SK-N-SH (cell line): ENCODE results near the gene DCTN3. TPM values are rescaled to one million over a fixed set of nuclear protein-coding genes. Genes with fewer than 3 reads are reported as not detected.

Experiments used
- CTCF ChIA-PET: fragments of 300-600, 350-600 bp; formaldehyde crosslinking; extraction: SDS; loops from one replicate; lab custom pipeline; 2021; lab: Yijun Ruan, JAX
- POLR2A ChIA-PET: fragments of 350-600 bp; sonication (Branson Sonifier 250); formaldehyde crosslinking; extraction: SDS; loops from one replicate; lab custom pipeline; 2020; ENCODE audit warnings: antibody characterized with exemption, inconsistent platforms; lab: Yijun Ruan, JAX
- DNase-seq: peaks from one replicate; pipeline ENCODE4 v3.0.0; 2012
- H2AFZ ChIP-seq: fragments of 200-600 bp; sonication (generic); 2 replicates; pipeline ENCODE4 v1.8.1; 2016; ENCODE audit warnings: antibody characterized with exemption, mild to moderate bottlenecking, low read depth
- H3F3A ChIP-seq: fragments of 200-600 bp; sonication (generic); replicated peaks from 2 replicates; pipeline ENCODE3; 2016; ENCODE audit warnings: antibody characterized with exemption, mild to moderate bottlenecking; ENCODE audit not compliant: insufficient read depth
- H3K27ac ChIP-seq, 2 experiments: fragments of 200-500 bp in 1 of 2; fragments of 200-600 bp in 1 of 2; sonication (Bioruptor generic) in 1 of 2; sonication (generic), shearing (Covaris generic) in 1 of 2; 2 replicates each; pipeline versions ENCODE4 v1.5.1 to v1.6.1; 2014 to 2016; ENCODE audit warnings: low read depth in 2 of 2, inconsistent platforms in 1 of 2, low read length in 1 of 2, mild to moderate bottlenecking in 1 of 2, mixed read lengths in 1 of 2
- H3K27me3 ChIP-seq: fragments of 200-600 bp; sonication (generic), shearing (Covaris generic); 2 replicates; pipeline ENCODE4 v1.6.1; 2016; ENCODE audit warnings: mixed run types; ENCODE audit not compliant: insufficient read depth
- H3K36me3 ChIP-seq, 2 experiments: fragments of 200-500 bp in 1 of 2; fragments of 200-600 bp in 1 of 2; sonication (Bioruptor generic) in 1 of 2; sonication (generic) in 1 of 2; replicated peaks in 1 of 2; 2 replicates each; pipeline versions ENCODE3 to v1.5.1; 2014 to 2016; ENCODE audit warnings: low read length in 1 of 2, mild to moderate bottlenecking in 1 of 2; ENCODE audit not compliant: insufficient read depth in 2 of 2, control insufficient read depth in 1 of 2
- H3K4me1 ChIP-seq, 2 experiments: fragments of 200-500 bp in 1 of 2; fragments of 200-600 bp in 1 of 2; sonication (Bioruptor generic) in 1 of 2; sonication (generic), shearing (Covaris generic) in 1 of 2; 2 replicates each; pipeline versions ENCODE4 v1.5.1 to v1.6.1; 2014 to 2016; ENCODE audit warnings: low read depth in 1 of 2, low read length in 1 of 2, mixed run types in 1 of 2; ENCODE audit not compliant: insufficient read depth in 2 of 2, control insufficient read depth in 1 of 2
- H3K4me2 ChIP-seq: fragments of 200-600 bp; sonication (generic), shearing (Covaris generic); 2 replicates; pipeline ENCODE4 v1.6.1; 2017; ENCODE audit warnings: mixed run types
- H3K4me3 ChIP-seq, 2 experiments: fragments of 200-500 bp in 1 of 2; fragments of 200-600 bp in 1 of 2; sonication (Bioruptor generic) in 1 of 2; sonication (generic), shearing (Covaris generic) in 1 of 2; 2 replicates each; pipeline versions ENCODE4 v1.5.1 to v1.8.1; 2014 to 2016; ENCODE audit warnings: low read depth in 2 of 2, inconsistent platforms in 1 of 2, low read length in 1 of 2, mild to moderate bottlenecking in 1 of 2, mixed read lengths in 1 of 2, moderate library complexity in 1 of 2
- H3K79me2 ChIP-seq: fragments of 200-600 bp; sonication (generic); 2 replicates; pipeline ENCODE4 v1.8.1; 2017; ENCODE audit warnings: mild to moderate bottlenecking; ENCODE audit not compliant: insufficient read depth
- H3K9ac ChIP-seq: fragments of 200-600 bp; sonication (generic); 2 replicates; pipeline ENCODE4 v1.6.1; 2017; ENCODE audit warnings: mixed run types
- H3K9me2 ChIP-seq: fragments of 200-600 bp; sonication (generic); 2 replicates; pipeline ENCODE4 v1.6.1; 2017; ENCODE audit warnings: mixed run types
- H3K9me3 ChIP-seq: fragments of 200-600 bp; sonication (generic); 2 replicates; pipeline ENCODE4 v1.6.1; 2017; ENCODE audit warnings: mixed run types, mild to moderate bottlenecking, moderate library complexity
- H4K20me1 ChIP-seq: fragments of 200-600 bp; sonication (generic); 2 replicates; pipeline ENCODE4 v1.6.1; 2017; ENCODE audit warnings: mild to moderate bottlenecking, mixed run types; ENCODE audit not compliant: insufficient read depth
- CHD2 ChIP-seq: fragments of 150-350 bp; IDR thresholded peaks from 2 replicates; pipeline ENCODE4 v1.6.1; 2018; ENCODE audit warnings: low read length; ENCODE audit not compliant: partially characterized antibody
- ELF1 ChIP-seq: IDR thresholded peaks from 2 replicates; pipeline ENCODE4 v1.4.0; 2012
- GABPA ChIP-seq: IDR thresholded peaks from 2 replicates; pipeline ENCODE4 v1.4.0; 2012; ENCODE audit warnings: low read depth, mild to moderate bottlenecking
- GATA2 ChIP-seq: sonication (generic); formaldehyde crosslinking; IDR thresholded peaks from 2 replicates; pipeline ENCODE4 v1.5.0; 2020; ENCODE audit warnings: mild to moderate bottlenecking, missing genetic modification reagents
- JUND ChIP-seq: IDR thresholded peaks from 2 replicates; pipeline ENCODE4 v1.4.0; 2012
- MXI1 ChIP-seq: IDR thresholded peaks from 2 replicates; pipeline ENCODE4 v1.6.1; 2012; ENCODE audit warnings: mild to moderate bottlenecking, low read depth, low read length, improper control_type of control experiment
- PBX3 ChIP-seq: IDR thresholded peaks from 2 replicates; pipeline ENCODE4; 2012
- POLR2AphosphoS5 ChIP-seq: IDR thresholded peaks from 2 replicates; pipeline ENCODE4 v1.6.1; 2012; ENCODE audit warnings: low read depth, low read length
- RAD21 ChIP-seq: IDR thresholded peaks from 2 replicates; pipeline ENCODE4 v1.6.1; 2012; ENCODE audit warnings: mild to moderate bottlenecking, low read length
- REST ChIP-seq: IDR thresholded peaks from 2 replicates; pipeline ENCODE4 v1.6.1; 2012; ENCODE audit warnings: mild to moderate bottlenecking, low read depth, low read length, moderate library complexity
- RFX5 ChIP-seq: IDR thresholded peaks from 2 replicates; pipeline ENCODE4 v1.6.1; 2012; ENCODE audit warnings: mild to moderate bottlenecking, improper control_type of control experiment, low read length
- TAF1 ChIP-seq: IDR thresholded peaks from 2 replicates; pipeline ENCODE4 v1.6.1; 2012; ENCODE audit warnings: low read depth, mild to moderate bottlenecking, low read length, moderate library complexity, borderline replicate concordance
- YY1 ChIP-seq: IDR thresholded peaks from 2 replicates; pipeline ENCODE4 v1.4.0; 2012; ENCODE audit warnings: low read depth, mild to moderate bottlenecking
- WGBS: methylation state at CpG from one replicate; pipeline ENCODE4 v1.1.6; 2017; ENCODE audit warnings: low lambda C conversion rate; 5-methylcytosine and 5-hydroxymethylcytosine counted together
- polyA plus RNA-seq, 3 experiments: library from polyadenylated mRNA; depleted of rRNA; stranded (reverse); fragments of >200 nt; gene quantifications; 2 replicates each; pipeline ENCODE4 v1.2.3, GENCODE V29; 2012
- TF ChIP-seq, protein P1 (sequence below): IDR thresholded peaks from 2 replicates; pipeline ENCODE4 v1.4.0; 2012; ENCODE audit warnings: low read depth

Gene DCTN3
- polyA plus RNA-seq (2012; rRNA removed) = 210 and 300 TPM in 2 replicates
- polyA plus RNA-seq (2012; cell fraction: cytosol; rRNA removed) = 232 and 236 TPM in 2 replicates
- polyA plus RNA-seq (2012; cell fraction: nucleus; rRNA removed) = 163 and 193 TPM in 2 replicates

DNA sequence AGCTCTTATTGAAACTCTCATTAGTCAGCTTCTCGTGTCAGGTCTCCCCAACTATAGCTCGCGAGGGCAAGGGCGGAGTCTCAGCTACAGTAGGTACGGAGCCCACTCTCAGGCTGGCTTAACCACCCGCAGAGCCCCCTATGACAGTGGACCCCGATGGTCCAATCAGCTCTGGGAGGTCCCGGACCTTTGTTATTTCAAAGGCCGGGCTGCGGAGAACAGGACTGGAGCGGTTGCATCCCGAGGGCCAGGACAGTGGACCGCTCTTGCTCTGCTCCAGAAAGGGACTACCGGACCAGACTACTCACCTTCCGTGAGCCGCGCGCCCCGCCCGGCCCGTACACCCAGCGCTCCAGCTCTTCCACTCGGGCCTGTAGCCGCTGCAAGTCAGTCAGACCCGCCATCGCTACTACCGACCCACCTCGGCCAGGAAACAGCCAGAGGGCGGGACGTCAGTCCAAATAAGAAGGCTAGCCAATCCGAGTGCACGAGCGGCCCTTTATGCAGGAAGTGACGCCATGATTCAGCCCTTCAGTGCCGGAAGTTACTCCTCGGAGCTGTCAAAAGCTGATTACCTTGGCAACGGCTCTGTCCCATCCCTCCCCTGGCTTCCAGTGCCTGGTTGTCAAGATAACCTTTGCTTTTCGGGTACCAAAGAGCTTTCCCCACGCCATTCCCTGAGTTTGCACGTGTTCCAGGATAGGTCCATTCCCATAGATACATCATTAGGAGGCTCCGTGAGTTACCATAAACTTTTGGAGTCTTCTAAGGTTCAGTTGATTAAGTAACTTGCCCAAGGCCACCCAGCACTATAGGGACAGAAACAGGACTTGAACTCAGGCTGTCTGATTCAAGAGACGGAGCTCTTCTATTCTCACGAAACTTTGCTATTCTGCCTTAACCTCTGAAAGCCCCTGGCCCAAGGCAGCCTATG lies at the start of gene DCTN3:
Gene DCTN3, minus strand, starts transcription at position 435 of the 934 bp plus-strand sequence. Its CDS starts 31 bp downstream, at position 404.
- DNase-seq = peak; percentile 97
- ChIA-PET POLR2A (interaction anchor here (0.6 to 1.6 kb wide), 2 partner anchors 10 to 17 kb away, joined by 3 to 10 read pairs; partner anchors contain the start of gene SIGMAR1), CTCF (interaction anchor here (0.9 to 2.6 kb wide), 8 partner anchors 14 to 216 kb away, joined by 3 to 35 read pairs (median 10); no protein-coding TSS in a partner anchor)
- Histone ChIP-seq H4K20me1 (no peaks in the 10 kb centered on the region), H3K27me3 (no peaks in the 10 kb centered on the region), H3K4me1 (peaks cover 5 to 22% of the 10 kb centered on the region in 2 experiments; a peak in 2 of 4 replicates), H3K79me2 (peaks cover 14% of the 10 kb centered on the region), H2AFZ (peak within 1 kb of the TSS; percentile 95), H3F3A (no peaks in the 10 kb centered on the region), H3K9me3 (no peaks in the 10 kb centered on the region), H3K9me2 (no peaks in the 10 kb centered on the region), H3K4me2 (peak within 1 kb of the TSS; percentile 90), H3K4me3 (peak within 1 kb of the TSS; percentile 94 to 96), H3K9ac (peak within 1 kb of the TSS; percentile 81), H3K36me3 (peaks cover 23% of the 10 kb centered on the region in 2 experiments), H3K27ac (peak within 1 kb of the TSS in 1 of 2 experiments; percentile 13; a peak in 2 of 4 replicates)
- TF ChIP-seq REST (no peak), TAF1 (peak; percentile 61; the same call in 1 of the 2 replicates), POLR2AphosphoS5 (peak; percentile 56; the same call in 1 of the 2 replicates), GATA2 (CRISPR knock-in tag) (no peak), ELF1 (peak; percentile 64; the same call in 1 of the 2 replicates), YY1 (peak; percentile 77; the same call in 1 of the 2 replicates), GABPA (peak; percentile 95), CHD2 (peak; percentile 68), MXI1 (peak; percentile 82; the same call in 1 of the 2 replicates), JUND (no peak), RFX5 (0 out of 2 replicates have a peak, but pooled peaks have one; percentile 47), PBX3 (peak; percentile 76), RAD21 (no peak)
- TF ChIP-seq, protein P1, sequence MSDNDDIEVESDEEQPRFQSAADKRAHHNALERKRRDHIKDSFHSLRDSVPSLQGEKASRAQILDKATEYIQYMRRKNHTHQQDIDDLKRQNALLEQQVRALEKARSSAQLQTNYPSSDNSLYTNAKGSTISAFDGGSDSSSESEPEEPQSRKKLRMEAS = 0 out of 2 replicates have a peak, but pooled peaks have one; percentile 32
- WGBS = 8% methylated on average over 18 of the region's 43 CpGs
